ENCODE data around the gene SMIM9.
"Not testable (repeated sequence)": the region's sequence is repeated elsewhere in the genome, so short reads cannot be mapped to it uniquely, and the experiment has no call there.

The SMIM9 gene

DNA sequence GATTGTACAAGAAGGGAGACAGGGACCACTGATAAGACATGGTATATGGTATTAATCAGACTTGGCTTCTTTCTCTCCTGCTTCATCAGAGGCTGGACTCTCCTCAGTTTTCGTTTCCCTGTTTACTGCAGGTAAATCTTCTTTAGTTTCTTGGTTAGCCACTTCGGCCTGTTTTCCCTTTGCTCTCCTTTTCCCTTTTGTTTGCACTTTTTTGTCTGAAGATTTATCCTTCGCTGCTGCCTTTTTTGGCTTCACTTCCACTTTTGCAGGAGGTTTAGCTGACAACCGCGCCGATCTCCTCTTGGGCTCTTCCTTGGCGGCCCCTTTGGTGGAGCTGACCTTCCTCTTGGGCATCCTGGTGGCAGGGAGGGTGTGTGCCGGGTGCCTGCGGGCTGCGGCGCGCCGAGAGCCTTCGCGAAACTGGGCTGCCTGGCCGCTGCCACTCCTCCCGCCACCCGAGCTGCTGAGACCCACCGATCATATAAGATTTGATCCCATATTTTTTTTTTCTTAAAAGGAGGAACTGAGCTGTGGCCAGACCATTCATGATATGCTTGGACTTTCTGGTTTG is 17.3 kb downstream of the SMIM9 start:
- in situ Hi-C loops (cut with MboI; ENCODE audit: low sequenced_read_pairs) = not testable (repeated sequence)

GRCh38 chrX:154816326-154816898 is 18.1 kb downstream of the SMIM9 start:
- in situ Hi-C loops (cut with MboI; ENCODE audit: low sequenced_read_pairs) = not testable (repeated sequence)

DNA sequence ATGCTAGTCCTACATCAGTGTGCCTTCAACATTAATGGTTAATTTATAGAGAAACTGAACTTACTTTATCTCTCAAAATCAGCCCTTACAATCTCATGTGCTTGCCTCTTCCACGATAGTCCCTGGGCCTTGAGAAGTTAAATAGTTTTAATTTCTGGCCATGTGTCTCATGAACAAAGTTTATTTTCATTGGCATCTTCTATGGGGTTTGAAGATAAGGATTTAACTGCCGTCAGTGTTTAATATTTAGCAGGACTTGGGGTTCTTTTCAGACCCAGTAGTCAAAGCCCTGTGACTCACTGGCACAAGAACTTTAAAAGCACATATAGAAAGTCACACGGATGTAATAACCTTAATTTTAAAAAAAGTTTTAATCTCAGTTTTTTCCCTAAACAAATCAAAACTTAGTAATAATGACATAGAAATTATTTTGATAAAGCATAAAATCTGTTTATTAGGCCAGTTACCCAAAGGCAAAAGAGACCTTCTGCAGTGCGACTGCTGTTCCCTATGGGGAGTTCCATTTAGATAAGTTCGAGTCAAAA is 19.1 kb downstream of the SMIM9 start:
- in situ Hi-C loops (cut with MboI; ENCODE audit: low sequenced_read_pairs) = no loop called here

GRCh38 chrX:154813801-154814200 is 20.7 kb downstream of the SMIM9 start:
- in situ Hi-C loops (cut with MboI; ENCODE audit: low sequenced_read_pairs) = no loop called here

- in situ Hi-C loops (cut with MboI; ENCODE audit: low sequenced_read_pairs) = no loop called here
Measured at GRCh38 chrX:154812341-154813101, 21.9 kb downstream of the SMIM9 start.

- in situ Hi-C loops (cut with MboI; ENCODE audit: low sequenced_read_pairs) = no loop called here
Measured at GRCh38 chrX:154809939-154810665, 24.4 kb downstream of the SMIM9 start.

DNA sequence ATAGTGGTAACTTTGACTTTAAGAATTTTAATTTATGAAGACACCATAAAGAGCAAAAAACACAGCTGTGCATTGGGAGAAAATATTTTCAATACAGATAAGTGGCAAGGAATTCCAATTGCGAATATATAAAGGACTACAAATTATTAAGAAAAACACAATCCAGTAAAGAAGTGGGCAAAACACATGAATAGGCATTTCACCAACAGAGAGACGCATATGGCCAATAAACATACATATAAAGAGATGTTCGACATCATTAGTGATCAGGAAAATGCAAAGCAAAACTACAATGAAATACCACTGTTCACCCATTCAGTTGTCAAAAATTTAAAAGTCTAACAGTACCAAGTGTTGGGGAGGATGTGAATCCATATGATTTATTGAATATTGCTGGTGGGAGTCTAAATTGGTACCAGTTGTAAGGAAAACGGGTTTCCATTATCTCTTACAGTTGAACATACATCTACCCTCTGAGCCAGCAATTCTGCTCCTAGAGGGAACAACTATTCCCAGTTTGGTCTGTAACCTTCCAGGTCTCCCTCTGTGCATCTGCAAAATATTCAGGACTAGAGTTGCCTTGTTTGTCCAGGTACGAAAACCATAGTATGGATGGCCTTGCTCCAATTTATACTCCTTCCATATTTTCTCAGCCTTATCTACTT is 27.5 kb downstream of the SMIM9 start:
- in situ Hi-C loops (cut with MboI; ENCODE audit: low sequenced_read_pairs) = no loop called here

DNA sequence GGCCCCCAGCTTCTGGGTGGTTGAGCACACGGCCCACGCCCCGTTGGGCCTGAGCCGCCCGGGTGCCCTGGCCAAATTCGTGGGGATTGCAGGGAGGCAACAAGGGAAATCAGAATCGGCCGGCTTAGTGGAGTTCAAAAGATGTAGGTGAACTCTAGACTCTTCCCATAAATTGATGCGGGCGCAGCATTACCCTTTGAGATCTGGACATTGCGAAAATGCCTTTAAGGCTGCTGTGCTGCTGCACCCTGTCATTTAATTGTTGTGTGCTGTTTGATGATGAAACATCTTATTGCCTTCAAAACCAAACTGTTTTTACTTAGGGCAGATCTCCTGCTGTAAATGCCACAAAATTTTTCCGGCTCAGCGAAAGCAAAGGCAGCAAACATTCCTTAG is 28.8 kb downstream of the SMIM9 start:
- in situ Hi-C loops (cut with MboI; ENCODE audit: low sequenced_read_pairs) = no loop called here

- in situ Hi-C loops (cut with MboI; ENCODE audit: low sequenced_read_pairs) = no loop called here
Measured at GRCh38 chrX:154804957-154805695, 29.3 kb downstream of the SMIM9 start, which contains the start of gene MPP1. MPP1 (minus strand) TSS chrX:154805485; CDS start chrX:154805373, 112 bp downstream.

GRCh38 chrX:154804261-154804956 is 30.1 kb downstream of the SMIM9 start:
- in situ Hi-C loops (cut with MboI; ENCODE audit: low sequenced_read_pairs) = no loop called here

DNA sequence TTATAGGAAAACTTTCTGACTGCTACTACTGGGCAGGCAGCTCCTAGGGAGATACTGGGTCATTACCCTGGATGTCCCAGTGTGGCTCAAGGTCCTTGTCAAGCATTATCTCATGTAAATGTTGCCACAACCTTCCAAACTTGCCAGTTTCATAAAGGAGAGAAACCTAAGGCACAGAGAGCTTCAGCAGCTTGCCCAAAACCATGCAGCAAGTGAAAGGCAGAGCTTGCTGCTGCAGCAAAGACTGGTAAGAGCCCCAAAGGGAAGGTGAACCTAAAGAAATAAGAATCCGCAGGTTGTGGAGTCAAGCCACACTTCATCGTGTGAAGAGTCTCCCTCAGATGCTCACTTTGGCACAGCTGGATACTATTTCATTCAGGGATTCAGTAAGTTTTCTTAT is 31.5 kb downstream of the SMIM9 start:
- in situ Hi-C loops (cut with MboI; ENCODE audit: low sequenced_read_pairs) = no loop called here

- in situ Hi-C loops (cut with MboI; ENCODE audit: low sequenced_read_pairs) = no loop called here
Measured at GRCh38 chrX:154800478-154801210, 33.8 kb downstream of the SMIM9 start.

DNA sequence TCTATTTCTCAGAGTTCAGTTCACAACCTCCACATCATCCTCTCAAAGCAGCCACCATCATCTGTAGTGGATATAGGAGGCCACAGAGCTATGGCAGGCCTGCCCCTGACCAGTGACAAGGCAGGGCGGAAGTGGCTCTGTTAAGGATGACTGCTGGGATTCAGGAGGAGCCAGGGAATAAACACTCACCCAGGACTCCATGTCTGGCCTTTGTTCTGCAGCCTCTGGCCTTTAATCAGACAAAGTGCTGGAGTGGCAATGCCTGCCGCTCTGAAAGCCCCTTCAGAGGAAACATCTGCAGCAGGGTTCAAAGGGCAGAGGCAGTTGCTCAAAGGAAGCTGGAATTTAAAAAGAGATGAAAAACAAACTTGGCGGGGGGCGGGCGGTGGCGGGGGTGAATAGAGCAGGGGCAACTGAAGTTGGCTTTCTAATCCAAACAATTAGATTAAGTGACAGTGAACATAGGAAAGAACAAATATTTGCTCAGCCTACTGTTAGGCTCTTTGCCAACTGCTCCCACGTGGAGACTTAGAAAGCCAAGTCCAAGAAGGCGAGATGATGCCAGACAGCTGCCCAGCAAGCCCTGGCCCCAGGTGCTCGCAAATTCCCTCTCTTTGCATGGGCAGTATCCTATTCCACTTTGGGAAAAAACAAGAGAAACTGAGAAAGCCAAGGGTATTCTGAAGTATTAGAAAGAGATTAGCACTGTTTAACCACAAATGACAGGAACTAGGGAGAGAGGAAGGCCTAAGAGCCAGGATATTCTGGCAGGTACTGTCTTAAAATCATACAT is 34.7 kb downstream of the SMIM9 start:
- in situ Hi-C loops (cut with MboI; ENCODE audit: low sequenced_read_pairs) = no loop called here

- in situ Hi-C loops (cut with MboI; ENCODE audit: low sequenced_read_pairs) = no loop called here
Measured at GRCh38 chrX:154797006-154797405, 37.5 kb downstream of the SMIM9 start.

DNA sequence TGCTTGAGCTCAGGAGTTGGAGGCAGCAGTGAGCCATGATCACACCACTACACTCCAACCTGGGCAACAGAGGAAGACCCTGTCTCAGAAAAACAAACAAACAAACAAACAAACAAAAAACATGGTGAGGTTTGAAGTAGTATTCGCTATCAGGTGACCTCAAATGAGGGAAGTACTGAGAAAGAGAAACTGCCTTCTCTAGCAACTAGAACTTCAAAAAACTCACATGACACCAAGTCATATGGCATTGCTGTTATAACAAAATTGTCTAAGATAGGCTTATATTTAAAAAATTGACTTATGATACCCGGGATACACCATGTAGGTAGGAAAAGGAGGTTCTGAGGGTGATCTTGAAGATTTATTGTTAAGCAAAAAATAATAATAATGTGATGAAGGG is 39.4 kb downstream of the SMIM9 start:
- in situ Hi-C loops (cut with MboI; ENCODE audit: low sequenced_read_pairs) = no loop called here

GRCh38 chrX:154793084-154793795 is 41.2 kb downstream of the SMIM9 start:
- in situ Hi-C loops (cut with MboI; ENCODE audit: low sequenced_read_pairs) = no loop called here

GRCh38 chrX:154791939-154792338 is 42.5 kb downstream of the SMIM9 start:
- in situ Hi-C loops (cut with MboI; ENCODE audit: low sequenced_read_pairs) = no loop called here
